ENCODE data around the gene SNRNP48. TPM values are rescaled to one million over a fixed set of nuclear protein-coding genes. Genes with fewer than 3 reads are reported as not detected.

The SNRNP48 gene
- total and polyA plus RNA-seq, 4 donors: 4.6 to 23.9 (median 6.7) TPM

DNA sequence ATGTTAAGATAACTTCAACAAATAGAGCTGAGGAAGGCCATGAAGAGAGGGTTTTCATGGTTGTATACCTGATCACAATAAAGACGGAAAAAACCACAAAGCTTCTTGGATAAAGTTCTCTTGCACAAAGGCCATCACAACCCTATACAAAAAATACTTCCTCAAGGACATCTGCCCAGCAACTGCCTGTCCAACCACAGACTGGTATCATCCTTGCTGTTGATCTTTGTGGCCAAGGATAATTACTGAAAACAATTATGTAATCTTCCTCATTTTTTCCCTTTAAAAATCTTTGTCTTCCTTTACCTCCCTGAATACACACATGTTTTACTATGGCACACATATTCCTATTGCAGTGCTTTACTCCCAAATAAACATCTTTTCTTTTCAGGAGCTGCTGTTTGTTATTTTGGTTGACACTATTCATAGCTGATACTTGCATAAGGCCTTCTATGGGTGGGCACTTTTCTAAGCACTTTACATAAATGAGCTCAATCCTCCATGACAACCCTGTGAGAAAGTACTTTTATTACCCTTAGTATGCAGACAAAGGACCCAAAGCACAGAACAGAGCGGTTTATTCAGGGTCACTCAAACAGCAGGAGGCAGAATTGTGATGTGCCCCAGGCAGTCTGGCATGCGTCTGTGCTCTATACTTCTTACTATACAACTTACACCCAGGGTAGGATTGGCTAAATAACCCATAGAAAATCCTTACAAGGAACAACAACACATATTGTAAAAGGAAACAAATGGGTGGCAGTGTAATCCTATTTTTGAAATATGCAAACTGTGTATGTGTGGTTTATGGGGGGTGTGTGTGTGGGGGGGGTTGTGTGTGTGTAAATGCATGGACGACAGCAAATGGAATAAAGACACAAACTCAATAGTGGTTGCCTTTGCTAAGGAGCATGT lies 35.1 kb downstream of the SNRNP48 start:
- Histone ChIP-seq H3K9ac (ENCODE audit: insufficient read depth in 1 of 2, low read length in 2 of 2) (no peak overlapping the region), H3K27me3 (ENCODE audit: control insufficient read depth in 3 of 3, insufficient read depth in 3 of 3, low read length in 2 of 3) (no peaks in the 10 kb centered on the region), H3K9me3 (ENCODE audit: control insufficient read depth in 4 of 4, insufficient read depth in 3 of 4, low read length in 3 of 4) (no peaks in the 10 kb centered on the region), H3K4me3 (no peak overlapping the region), H3K36me3 (ENCODE audit: control insufficient read depth in 4 of 4, insufficient read depth in 4 of 4, low read length in 4 of 4) (no peaks in the 10 kb centered on the region), H3K4me1 (ENCODE audit: control insufficient read depth in 5 of 5, insufficient read depth in 5 of 5, low read length in 5 of 5) (no peaks in the 10 kb centered on the region), H3K27ac (ENCODE audit: low read depth in 1 of 2, low read length in 1 of 2) (no peak overlapping the region)
- ATAC-seq (ENCODE audit: insufficient read depth, low FRiP score): no peak
- no peak for DNase-seq
- TF ChIP-seq, protein P1, sequence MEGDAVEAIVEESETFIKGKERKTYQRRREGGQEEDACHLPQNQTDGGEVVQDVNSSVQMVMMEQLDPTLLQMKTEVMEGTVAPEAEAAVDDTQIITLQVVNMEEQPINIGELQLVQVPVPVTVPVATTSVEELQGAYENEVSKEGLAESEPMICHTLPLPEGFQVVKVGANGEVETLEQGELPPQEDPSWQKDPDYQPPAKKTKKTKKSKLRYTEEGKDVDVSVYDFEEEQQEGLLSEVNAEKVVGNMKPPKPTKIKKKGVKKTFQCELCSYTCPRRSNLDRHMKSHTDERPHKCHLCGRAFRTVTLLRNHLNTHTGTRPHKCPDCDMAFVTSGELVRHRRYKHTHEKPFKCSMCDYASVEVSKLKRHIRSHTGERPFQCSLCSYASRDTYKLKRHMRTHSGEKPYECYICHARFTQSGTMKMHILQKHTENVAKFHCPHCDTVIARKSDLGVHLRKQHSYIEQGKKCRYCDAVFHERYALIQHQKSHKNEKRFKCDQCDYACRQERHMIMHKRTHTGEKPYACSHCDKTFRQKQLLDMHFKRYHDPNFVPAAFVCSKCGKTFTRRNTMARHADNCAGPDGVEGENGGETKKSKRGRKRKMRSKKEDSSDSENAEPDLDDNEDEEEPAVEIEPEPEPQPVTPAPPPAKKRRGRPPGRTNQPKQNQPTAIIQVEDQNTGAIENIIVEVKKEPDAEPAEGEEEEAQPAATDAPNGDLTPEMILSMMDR (IDR thresholded peaks at IDR 0.05; ENCODE audit: control extremely low read depth, extremely low read depth): no peak
- 65 to 75% methylated on average over 4 of the region's 4 CpGs for WGBS, 2 donors

DNA sequence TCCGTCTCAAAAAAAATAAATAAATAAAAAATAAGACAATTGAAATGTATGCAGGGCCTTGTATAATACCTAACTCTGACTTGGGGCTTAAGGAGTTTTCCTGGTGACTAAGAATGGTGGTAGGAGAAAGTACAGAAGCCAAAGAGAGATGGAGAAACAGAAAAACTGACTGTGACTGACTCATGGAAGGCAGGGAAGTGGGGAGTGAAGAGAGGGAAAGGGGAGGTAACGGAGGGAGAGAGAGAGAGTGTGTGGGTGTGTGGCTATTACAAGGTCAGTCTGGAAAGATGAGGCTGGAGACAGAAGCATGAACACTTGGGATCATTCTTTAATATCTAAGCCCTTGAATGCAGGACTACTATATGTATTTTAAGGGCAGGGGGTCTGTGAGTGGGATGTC lies 38.5 kb downstream of the SNRNP48 start:
- WGBS, 2 donors: 87 to 93% methylated on average over 2 of the region's 2 CpGs
- no peak overlapping the region for H3K27ac ChIP-seq (ENCODE audit: low read depth in 1 of 2, low read length in 1 of 2)
- H3K36me3 ChIP-seq (ENCODE audit: control insufficient read depth in 4 of 4, insufficient read depth in 4 of 4, low read length in 4 of 4): no peaks in the 10 kb centered on the region
- H3K9me3 ChIP-seq (ENCODE audit: control insufficient read depth in 4 of 4, insufficient read depth in 3 of 4, low read length in 3 of 4): no peaks in the 10 kb centered on the region
- DNase-seq (no peak), ATAC-seq (ENCODE audit: insufficient read depth, low FRiP score) (no peak)
- no peaks in the 10 kb centered on the region for H3K27me3 ChIP-seq (ENCODE audit: control insufficient read depth in 3 of 3, insufficient read depth in 3 of 3, low read length in 2 of 3)
- no peak overlapping the region for H3K4me3 ChIP-seq
- TF ChIP-seq, protein P1 (IDR thresholded peaks at IDR 0.05; ENCODE audit: control extremely low read depth, extremely low read depth): no peak
- no peaks in the 10 kb centered on the region for H3K4me1 ChIP-seq (ENCODE audit: control insufficient read depth in 5 of 5, insufficient read depth in 5 of 5, low read length in 5 of 5)
- no peak overlapping the region for H3K9ac ChIP-seq (ENCODE audit: insufficient read depth in 1 of 2, low read length in 2 of 2)

DNA sequence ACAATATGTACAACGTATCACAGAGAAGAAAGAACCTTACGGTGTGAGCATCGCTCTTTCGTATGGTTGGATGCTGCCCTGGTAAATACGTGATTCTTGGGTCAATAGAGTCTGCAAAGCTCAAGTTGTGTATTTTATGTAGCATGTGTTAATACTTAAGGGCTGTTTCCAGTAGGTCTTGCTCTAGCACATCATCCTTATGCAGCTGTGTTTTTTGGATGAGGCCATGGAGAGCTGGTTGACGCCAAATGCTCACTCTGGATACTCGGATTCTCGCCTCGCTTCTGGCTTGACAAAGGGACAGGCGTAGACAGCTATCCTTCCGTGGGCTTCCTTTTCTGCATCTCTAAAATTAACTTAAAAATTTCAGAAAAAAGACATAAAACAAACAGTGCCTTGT lies 38.9 kb downstream of the SNRNP48 start:
- Histone ChIP-seq H3K27me3 (ENCODE audit: control insufficient read depth in 3 of 3, insufficient read depth in 3 of 3, low read length in 2 of 3) (no peaks in the 10 kb centered on the region), H3K36me3 (ENCODE audit: control insufficient read depth in 4 of 4, insufficient read depth in 4 of 4, low read length in 4 of 4) (no peaks in the 10 kb centered on the region), H3K4me1 (ENCODE audit: control insufficient read depth in 5 of 5, insufficient read depth in 5 of 5, low read length in 5 of 5) (no peaks in the 10 kb centered on the region), H3K9me3 (ENCODE audit: control insufficient read depth in 4 of 4, insufficient read depth in 3 of 4, low read length in 3 of 4) (no peaks in the 10 kb centered on the region), H3K9ac (ENCODE audit: insufficient read depth in 1 of 2, low read length in 2 of 2) (no peak overlapping the region), H3K27ac (ENCODE audit: low read depth in 1 of 2, low read length in 1 of 2) (no peak overlapping the region), H3K4me3 (no peak overlapping the region)
- TF ChIP-seq, protein P1 (IDR thresholded peaks at IDR 0.05; ENCODE audit: control extremely low read depth, extremely low read depth): no peak
- DNase-seq (no peak), ATAC-seq (ENCODE audit: insufficient read depth, low FRiP score) (no peak)
- WGBS, 2 donors: 90 to 94% methylated on average over 11 of the region's 11 CpGs

Data from lung (tissue), 12 donors.